ENCODE results near the gene SARDH. TPM values are rescaled to one million over a fixed set of nuclear protein-coding genes. Genes with fewer than 3 reads are reported as not detected.
"Not testable (repeated sequence)": the region's sequence is repeated elsewhere in the genome, so short reads cannot be mapped to it uniquely, and the experiment has no call there.

The SARDH gene
- polyA plus RNA-seq, 1 donor = 5.4 TPM

- no peak for DNase-seq (ENCODE audit: low read depth)
Measured at GRCh38 chr9:133686642-133687575, 51.2 kb downstream of the SARDH start.

GRCh38 chr9:133685653-133686609, 52.2 kb downstream of the SARDH start:
- no peak for DNase-seq (ENCODE audit: low read depth)

- DNase-seq (ENCODE audit: low read depth) = no peak
Measured at GRCh38 chr9:133684936-133685361, 53.2 kb downstream of the SARDH start.

- no peak for DNase-seq (ENCODE audit: low read depth)
Measured at GRCh38 chr9:133684121-133684935, 53.8 kb downstream of the SARDH start.

GRCh38 chr9:133683586-133684120, 54.5 kb downstream of the SARDH start:
- no peak for DNase-seq (ENCODE audit: low read depth)

- peak; percentile 22 for DNase-seq (ENCODE audit: low read depth)
Measured at GRCh38 chr9:133682818-133683585, 55.1 kb downstream of the SARDH start.

GRCh38 chr9:133681658-133682306, 56.4 kb downstream of the SARDH start:
- no peak for DNase-seq (ENCODE audit: low read depth)

- DNase-seq (ENCODE audit: low read depth) = no peak
Measured at GRCh38 chr9:133680976-133681657, 57.0 kb downstream of the SARDH start.

GRCh38 chr9:133680250-133680975, 57.7 kb downstream of the SARDH start:
- no peak for DNase-seq (ENCODE audit: low read depth)

- peak; percentile 31 for DNase-seq (ENCODE audit: low read depth)
Measured at GRCh38 chr9:133679466-133680061, 58.6 kb downstream of the SARDH start.

GRCh38 chr9:133679056-133679455, 59.1 kb downstream of the SARDH start:
- DNase-seq (ENCODE audit: low read depth) = no peak

GRCh38 chr9:133677126-133678010, 60.8 kb downstream of the SARDH start:
- no peak for DNase-seq (ENCODE audit: low read depth)

- DNase-seq (ENCODE audit: low read depth) = no peak
Measured at GRCh38 chr9:133676450-133676849, 61.7 kb downstream of the SARDH start.

GRCh38 chr9:133675796-133676195, 62.4 kb downstream of the SARDH start:
- DNase-seq (ENCODE audit: low read depth) = not testable (repeated sequence)

GRCh38 chr9:133674091-133674490, 64.1 kb downstream of the SARDH start:
- no peak for DNase-seq (ENCODE audit: low read depth)

- no peak for DNase-seq (ENCODE audit: low read depth)
Measured at GRCh38 chr9:133673258-133673655, 64.9 kb downstream of the SARDH start.

All from forelimb muscle (tissue), 1 donor.